ENCODE data around the gene AUTS2. TPM values are rescaled to one million over a fixed set of nuclear protein-coding genes. Genes with fewer than 3 reads are reported as not detected.

AUTS2 gene
- total RNA-seq, 1 donor from 2014 or later, result 125 TPM

- H3K27ac Mint-ChIP-seq, result no peak overlapping the region
- no peak for DNase-seq (ENCODE audit: low spot score, unreplicated experiment)
- H3K4me1 Mint-ChIP-seq (ENCODE audit: low read depth), result peaks cover 4% of the 10 kb centered on the region
- no peak overlapping the region for H3K4me3 Mint-ChIP-seq (ENCODE audit: low read depth)
- TF ChIP-seq CTCF (IDR thresholded peaks at IDR 0.05; ENCODE audit: unreplicated experiment), result no peak
- H3K9me3 Mint-ChIP-seq (ENCODE audit: low read depth), result no peaks in the 10 kb centered on the region
- H3K36me3 Mint-ChIP-seq (ENCODE audit: insufficient read depth), result peaks cover 6% of the 10 kb centered on the region
- no peaks in the 10 kb centered on the region for H3K27me3 Mint-ChIP-seq
These were observed 494.3 kb downstream of the AUTS2 start for GRCh38 chr7:70092314-70093204.

- DNase-seq (ENCODE audit: low spot score, unreplicated experiment), result no peak
- peaks cover 3% of the 10 kb centered on the region for H3K36me3 Mint-ChIP-seq (ENCODE audit: insufficient read depth)
- H3K27me3 Mint-ChIP-seq, result no peaks in the 10 kb centered on the region
- H3K4me1 Mint-ChIP-seq (ENCODE audit: low read depth), result peaks cover 6% of the 10 kb centered on the region
- H3K4me3 Mint-ChIP-seq (ENCODE audit: low read depth), result no peak overlapping the region
- TF ChIP-seq CTCF (IDR thresholded peaks at IDR 0.05; ENCODE audit: unreplicated experiment), result no peak
- H3K9me3 Mint-ChIP-seq (ENCODE audit: low read depth), result no peaks in the 10 kb centered on the region
- H3K27ac Mint-ChIP-seq, result no peak overlapping the region
These were observed 495.1 kb downstream of the AUTS2 start for GRCh38 chr7:70093205-70093904.

DNA sequence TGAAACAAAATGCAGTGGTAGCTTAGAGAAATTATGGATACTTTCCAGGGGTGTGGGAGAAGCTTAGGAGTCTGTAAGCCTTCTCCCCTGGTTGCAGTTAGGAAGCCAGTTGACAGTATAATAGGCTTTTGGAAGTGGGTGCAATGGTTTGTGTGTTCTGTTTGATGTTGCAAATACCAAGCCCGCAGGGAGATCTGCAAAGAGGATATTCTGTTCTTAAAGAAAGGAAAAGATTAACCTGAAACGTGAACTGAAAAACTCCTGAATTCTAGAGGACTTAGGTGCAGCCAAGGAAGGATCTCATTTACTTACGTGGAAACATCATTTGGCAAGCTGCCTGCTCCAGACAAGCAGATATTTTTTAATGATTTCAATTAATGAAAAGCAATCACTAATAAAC lies 496.6 kb downstream of the AUTS2 start:
- H3K27me3 Mint-ChIP-seq, result no peaks in the 10 kb centered on the region
- H3K9me3 Mint-ChIP-seq (ENCODE audit: low read depth), result no peaks in the 10 kb centered on the region
- no peak overlapping the region for H3K27ac Mint-ChIP-seq
- no peak overlapping the region for H3K4me3 Mint-ChIP-seq (ENCODE audit: low read depth)
- no peaks in the 10 kb centered on the region for H3K36me3 Mint-ChIP-seq (ENCODE audit: insufficient read depth)
- H3K4me1 Mint-ChIP-seq (ENCODE audit: low read depth), result peaks cover 6% of the 10 kb centered on the region
- TF ChIP-seq CTCF (IDR thresholded peaks at IDR 0.05; ENCODE audit: unreplicated experiment), result no peak
- DNase-seq (ENCODE audit: low spot score, unreplicated experiment), result no peak

DNA sequence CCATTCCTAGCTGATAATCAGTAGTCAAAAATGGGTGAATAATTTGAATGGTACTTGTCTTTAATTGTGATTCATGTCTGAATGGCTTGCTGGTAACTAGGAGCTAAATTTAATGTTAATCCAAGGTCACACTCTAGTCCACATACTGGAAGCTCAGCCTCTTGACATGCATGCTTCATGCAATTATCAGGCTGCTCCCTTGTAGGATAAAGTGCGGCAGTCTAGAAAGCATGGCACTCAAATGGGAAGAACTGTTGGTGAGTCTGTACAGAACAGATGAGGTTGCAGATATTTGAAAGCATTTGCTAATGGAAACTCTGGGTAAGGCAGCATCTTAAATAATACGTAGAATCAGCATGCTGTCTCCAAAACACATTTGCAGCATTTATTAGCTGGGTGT lies 499.4 kb downstream of the AUTS2 start:
- no peak for DNase-seq (ENCODE audit: low spot score, unreplicated experiment)
- Mint-ChIP-seq H3K27ac (no peak overlapping the region), H3K4me3 (ENCODE audit: low read depth) (no peak overlapping the region), H3K9me3 (ENCODE audit: low read depth) (no peaks in the 10 kb centered on the region), H3K4me1 (ENCODE audit: low read depth) (peaks cover 6% of the 10 kb centered on the region), H3K36me3 (ENCODE audit: insufficient read depth) (no peaks in the 10 kb centered on the region), H3K27me3 (no peaks in the 10 kb centered on the region)
- no peak for TF ChIP-seq CTCF (IDR thresholded peaks at IDR 0.05; ENCODE audit: unreplicated experiment)

GRCh38 chr7:70098133-70098561 lies 499.9 kb downstream of the AUTS2 start:
- Mint-ChIP-seq H3K9me3 (ENCODE audit: low read depth) (no peaks in the 10 kb centered on the region), H3K27ac (no peak overlapping the region), H3K4me1 (ENCODE audit: low read depth) (peaks cover 6% of the 10 kb centered on the region), H3K4me3 (ENCODE audit: low read depth) (no peak overlapping the region), H3K36me3 (ENCODE audit: insufficient read depth) (no peaks in the 10 kb centered on the region), H3K27me3 (no peaks in the 10 kb centered on the region)
- no peak for DNase-seq (ENCODE audit: low spot score, unreplicated experiment)
- TF ChIP-seq CTCF (IDR thresholded peaks at IDR 0.05; ENCODE audit: unreplicated experiment), result no peak
